NCI-H2171 (cell line): ENCODE measurements around the gene HHAT.
A peak's percentile ranks its signal among the peaks of the same experiment; 100 is the strongest.

Experiments
- DNase-seq: peaks from one replicate; lab custom pipeline; 2025; lab: John Stamatoyannopoulos, UW

HHAT gene

DNA sequence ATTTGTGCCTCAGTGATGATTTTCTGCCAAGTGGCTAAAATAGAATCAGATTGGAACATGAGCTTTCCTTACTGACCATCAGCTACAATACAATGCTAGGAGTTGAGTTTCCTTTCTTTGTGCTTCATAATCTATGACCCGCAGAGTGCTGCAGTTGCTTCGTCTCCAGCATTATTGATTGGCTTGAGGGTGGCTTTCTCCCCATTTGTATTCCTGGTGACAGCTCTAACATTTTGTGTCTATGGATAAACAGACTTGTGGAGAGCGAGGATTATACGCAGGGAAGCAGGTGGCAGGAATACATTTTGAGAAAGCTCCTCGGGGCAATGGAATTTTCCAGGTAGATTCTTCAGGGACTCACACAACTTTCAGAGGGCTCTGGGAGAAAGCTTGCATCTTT lies 223.2 kb downstream of the HHAT start:
- DNase-seq: no peak

DNA sequence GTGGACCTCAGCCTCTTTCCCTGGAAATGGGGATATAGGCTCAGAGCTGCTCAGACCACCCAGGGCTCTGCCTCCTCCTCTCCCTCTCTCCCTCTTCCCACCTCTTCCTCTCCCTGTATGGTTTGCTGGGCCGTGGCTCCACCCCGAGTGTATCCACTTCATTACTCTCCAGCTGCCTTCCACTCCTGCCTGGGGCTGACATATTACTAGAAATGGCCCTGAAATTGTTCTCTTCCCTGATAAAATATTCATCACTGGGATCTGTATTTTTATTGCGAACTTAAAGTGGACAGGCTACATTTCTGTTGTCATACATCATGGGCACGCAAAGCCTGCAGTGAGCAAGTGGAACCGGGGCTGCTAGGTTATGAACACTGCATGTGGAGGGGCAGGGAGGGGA lies 225.0 kb downstream of the HHAT start:
- DNase-seq: no peak

DNA sequence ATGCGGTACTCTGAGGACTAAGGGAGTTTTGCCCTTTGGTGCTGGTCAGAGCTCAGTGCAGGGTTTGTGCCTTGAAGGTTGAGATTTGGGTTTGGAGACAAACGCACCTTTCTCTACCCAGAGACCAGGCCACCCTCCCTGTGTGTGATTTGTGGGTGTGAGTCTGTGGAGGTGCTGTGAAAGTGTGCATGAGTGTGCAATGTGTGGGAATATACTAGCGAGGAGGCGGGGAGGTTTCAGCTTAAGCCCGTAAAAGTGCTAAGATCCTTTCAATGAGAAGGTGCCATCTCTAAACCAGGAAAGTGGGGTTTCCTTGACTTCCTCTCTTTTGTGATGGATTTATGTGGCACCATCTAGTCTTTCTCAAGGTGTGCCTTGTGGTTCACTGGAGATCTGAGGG lies 225.7 kb downstream of the HHAT start:
- no peak for DNase-seq

DNA sequence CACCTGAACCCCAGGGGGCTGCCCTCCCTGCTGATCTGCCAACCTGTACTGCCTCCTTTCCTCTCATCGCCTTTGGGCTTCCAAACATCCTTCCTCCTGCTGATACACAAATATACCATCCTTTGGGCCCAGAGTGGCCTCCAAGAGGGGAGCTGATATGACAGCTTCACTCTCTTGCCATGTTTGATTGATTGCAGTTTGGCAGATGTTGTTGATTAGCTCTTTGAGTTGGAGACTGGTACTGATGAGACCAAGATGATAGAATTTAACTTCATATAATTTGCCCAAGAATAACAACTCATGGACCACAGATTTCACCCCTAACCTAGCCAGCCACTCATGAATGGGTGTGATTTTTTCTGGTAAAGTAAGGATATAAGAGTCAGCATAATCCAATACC lies 227.8 kb downstream of the HHAT start:
- no peak for DNase-seq

DNA sequence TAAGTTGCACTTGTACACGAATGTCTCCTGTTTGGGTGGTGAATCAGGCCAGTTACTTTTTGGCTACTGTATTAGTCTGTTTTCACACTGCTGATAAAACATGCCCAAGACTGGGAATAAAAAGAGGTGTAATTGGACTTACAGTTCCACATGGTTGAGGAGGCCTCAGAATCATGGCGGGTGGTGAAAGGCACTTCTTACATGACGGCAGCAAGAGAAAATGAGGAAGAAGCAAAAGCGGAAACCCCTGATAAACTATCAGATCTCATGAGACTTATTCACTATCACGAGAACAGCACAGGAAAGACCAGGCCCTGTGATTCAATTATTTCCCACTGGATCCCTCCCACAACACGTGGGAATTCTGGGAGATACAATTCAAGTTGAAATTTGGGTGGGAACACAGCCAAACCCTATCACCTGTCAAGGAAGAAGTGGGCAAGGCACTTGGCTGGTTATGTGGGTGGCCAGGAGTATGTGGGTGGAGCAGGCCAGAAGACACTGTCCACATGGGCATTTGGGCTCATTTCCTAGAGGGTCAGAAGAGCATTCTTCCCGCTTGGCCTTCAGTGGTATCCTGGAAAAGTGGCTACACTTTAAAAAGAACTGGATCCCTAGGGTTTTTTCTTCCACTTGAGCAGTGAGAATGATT lies 228.8 kb downstream of the HHAT start:
- no peak for DNase-seq

DNA sequence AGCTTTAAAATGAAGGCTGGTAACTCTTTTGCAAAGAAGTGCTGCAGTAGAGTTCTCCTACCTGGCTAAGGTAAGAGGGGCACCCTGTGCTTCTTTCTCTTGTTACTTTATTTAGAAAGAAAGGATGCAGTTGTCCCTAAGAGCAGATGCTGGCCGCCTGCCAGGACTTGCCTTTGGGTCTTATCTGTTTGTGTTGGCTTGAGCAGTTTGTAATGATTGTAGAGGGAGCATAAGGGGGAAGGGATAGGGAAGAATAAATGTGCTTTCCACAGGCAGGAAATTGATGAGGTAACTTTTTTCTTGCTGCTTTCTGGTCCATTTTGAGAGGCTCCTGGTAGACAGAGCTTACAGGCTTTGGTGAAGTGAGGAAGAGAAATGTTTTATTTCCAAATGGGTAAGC lies 229.6 kb downstream of the HHAT start:
- peak; percentile 38 for DNase-seq

DNA sequence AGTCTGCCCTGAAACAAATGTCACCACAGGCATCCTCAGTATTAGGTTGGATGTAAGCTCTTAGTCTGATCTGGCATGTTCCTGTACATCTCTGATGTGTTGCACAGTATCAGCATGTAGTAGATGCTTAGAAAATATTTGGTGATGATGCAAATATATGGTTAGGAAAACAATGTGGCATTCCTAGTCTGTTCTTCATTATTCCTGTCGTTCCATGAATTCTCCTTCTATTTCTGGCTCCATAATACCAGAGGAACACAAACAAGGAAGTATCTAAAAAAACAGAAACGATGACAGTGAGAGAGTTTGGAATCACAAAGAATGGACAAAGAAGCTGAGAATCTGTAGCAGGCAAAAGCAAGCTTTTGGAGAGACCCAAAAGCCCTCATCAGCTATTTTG lies 236.6 kb downstream of the HHAT start:
- DNase-seq: no peak

DNA sequence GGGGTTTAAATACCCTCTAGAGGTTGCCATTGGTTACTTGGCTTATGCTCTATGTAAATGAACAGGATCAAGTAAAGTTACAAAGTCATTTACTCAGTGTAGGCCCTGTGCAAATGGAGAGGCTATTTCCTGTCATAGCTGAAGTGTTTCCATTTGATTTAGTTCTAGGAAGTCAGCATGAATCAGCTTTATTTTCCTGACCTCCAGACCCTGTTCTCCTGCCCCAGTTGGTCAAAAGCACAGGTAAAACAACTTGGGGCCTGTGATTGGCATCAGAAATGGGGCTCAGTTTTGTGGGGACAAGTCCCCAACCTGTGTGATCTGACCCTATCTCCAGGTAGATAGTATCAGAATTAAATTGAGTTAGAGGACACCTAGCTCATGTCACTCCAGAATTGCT lies 239.9 kb downstream of the HHAT start:
- no peak for DNase-seq

DNA sequence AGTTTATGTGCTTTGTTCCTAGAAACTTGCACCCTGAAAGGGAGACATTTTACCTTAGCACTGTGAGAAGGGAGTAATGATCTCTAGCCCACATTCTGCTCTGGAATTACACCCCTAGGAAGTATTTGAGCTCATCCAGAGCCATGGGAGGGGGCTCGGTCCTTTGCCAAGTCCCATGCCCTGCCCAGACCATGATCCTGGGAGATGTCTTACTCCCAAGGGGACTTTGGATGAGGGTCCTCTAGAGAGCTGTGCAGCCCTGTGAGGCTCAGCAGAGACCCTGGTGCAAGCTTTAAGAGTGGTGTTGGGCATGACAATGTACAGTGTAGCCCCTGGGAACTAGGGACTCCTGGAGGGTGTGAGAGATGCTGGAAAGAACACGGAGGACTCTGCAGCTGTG lies 241.4 kb downstream of the HHAT start:
- no peak for DNase-seq

DNA sequence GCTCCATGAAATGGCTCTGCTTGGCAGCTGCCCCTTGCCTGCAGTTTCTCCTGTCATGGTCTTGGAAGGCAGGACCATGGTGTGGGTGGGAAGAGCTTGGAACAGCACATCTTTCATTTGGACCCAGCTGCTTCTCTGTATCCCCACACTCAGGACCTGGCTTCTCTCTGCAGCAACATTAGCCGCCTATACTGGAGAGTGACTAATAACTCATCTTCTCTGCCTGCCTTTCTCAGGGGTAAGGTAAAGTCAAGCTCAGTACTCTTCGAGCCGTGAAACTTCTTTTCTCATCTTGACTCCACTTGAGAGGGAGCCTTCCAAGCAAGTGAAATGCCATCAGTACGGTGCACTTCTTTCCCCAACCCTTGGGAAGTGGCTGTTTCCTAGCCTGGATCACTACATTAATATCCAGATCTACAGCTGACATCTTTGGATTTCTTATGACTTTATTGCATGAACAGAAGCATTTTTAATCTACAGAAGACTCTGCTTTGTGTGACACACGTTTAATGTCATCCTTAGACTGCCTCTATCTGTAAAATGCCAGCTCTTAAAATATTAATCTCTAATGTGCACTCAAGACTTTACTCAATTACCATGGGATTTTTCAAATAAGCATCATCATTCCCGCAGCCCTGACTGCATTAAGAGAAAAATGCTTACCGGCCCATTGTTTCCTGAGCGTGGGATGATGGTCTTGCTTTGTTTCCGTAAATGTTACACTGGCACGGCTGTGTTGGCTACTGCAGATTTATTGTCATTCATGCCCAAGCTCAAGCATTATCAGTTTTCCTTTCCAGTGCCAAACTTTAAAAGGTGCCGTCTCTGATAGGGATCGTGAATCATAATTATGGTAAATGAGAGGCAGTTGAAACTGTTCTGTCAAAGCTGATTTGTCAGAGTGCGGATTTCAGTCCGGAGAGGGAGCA lies 242.9 kb downstream of the HHAT start:
- no peak for DNase-seq

DNA sequence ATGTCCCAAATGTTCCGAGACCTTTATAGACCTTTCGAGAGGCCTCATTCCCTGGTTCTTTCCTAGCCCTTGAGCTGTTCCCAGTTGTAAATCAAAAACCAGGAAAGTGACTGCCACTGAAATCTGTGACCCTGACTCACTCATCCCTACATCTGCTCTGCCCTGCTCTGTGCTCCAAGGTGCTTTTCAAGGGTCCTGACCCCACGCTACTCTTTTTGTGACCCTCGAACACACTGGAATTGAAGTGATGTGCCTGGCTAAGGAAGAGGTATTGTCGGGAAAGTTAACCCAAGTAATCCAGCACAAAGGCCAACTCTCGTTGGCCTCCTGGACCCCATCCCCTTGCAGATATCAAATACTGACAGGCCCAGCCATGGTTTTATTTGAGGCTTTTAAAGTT lies 244.4 kb downstream of the HHAT start:
- DNase-seq: no peak

DNA sequence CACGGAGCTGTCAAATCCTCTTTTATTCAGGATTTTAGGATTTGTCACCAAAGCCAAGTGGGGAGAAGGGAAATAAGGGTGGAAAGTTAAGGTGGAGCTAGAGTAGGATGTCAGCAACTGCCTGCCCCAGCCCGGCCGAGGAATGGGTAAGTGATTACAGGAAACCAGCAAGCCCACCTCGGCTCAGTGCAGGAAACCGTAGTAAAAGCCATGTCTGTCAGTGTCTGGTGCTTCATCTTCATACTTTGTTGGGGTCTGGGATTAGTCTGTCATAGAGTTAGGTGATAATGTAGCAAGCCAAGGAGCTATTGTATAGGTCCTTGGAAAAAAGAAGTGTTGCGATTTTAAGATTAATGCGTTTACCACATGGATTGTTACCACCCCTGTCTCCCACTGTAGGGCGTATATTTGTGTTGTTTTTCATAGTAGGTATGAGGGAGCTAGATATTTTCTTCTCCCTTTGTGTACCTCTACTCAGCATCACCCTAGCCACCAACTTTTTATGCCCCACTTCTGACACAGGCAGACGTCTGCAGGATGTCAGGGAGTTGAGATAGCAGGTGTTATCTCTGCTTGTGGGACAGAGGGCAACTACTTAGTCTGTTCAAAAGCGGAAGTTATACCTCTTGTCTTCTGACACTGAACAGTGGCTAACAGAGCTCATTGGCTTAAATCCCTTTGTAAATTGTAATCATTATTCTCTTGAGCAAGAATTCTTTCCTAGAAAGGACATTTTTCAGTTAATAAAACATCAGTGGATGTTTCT lies 253.7 kb downstream of the HHAT start:
- no peak for DNase-seq

DNA sequence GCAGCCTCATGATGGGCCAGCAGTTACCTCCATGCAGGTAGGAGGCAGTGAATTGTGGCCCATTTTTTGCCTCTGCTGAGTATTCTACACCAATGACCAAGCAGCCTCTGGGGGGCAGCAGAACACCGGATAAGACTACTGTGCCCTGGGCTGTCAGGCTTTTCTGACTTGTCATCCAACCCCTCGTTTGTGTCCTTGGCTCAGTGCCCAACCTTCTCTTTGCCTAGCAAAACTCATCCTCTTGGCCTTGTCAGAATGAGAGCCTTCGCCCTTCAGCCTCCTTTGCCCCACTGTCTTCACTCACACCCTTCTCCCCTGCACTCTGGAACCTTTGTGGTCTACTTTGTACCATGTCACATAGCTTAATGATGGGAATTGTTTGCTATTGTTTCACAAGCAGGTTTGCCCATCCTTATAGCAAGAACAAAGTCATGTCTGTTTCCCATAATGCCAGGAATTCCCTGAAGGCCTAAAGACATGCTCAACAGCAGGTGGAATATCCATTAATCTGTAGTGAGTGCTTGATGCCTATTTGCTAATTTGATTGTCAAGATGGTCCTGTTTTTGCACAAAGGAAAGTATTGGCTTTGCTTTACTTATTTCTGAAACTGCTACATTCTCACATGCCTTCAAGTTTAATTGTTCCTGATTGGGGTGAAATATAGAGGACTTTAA lies 255.9 kb downstream of the HHAT start:
- DNase-seq: peak; percentile 97

DNA sequence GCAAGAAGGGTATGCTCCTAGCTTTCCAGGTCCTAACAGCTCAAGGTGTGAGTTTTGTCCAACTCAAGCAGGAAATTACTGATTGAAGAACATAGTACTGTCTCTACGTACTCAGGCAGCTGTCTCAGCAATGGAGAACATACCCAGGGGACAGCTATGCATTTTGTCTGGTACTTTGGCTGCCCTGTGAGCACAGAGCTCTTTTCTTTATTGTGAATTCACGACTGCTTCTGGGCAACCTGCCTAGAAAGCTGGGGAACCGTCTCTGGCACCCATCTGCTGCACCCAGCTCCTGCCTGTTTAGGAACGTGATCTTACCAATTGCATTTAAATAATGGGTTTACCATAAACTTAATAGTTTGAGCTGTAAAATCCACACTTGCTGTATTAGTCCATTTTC lies 258.1 kb downstream of the HHAT start:
- peak; percentile 91 for DNase-seq

DNA sequence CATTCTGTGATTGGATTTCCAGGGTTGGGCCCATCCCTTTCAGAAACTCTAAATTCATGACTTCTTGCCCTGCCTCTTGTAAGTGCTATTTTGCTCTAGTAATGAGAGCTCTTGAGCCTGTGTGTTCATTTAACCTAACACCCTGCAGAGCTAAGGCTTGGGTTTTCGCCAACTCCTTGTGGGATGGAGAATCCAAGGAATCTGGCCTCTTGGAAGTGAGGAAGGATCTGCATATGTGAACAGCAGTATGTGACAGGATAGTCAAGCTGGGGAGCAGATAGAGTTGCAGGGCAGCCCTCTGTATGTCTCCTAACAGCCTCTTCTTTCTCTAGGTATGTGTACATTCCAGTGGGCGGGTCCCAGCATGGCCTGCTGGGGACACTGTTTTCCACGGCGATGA lies 258.9 kb downstream of the HHAT start:
- no peak for DNase-seq

DNA sequence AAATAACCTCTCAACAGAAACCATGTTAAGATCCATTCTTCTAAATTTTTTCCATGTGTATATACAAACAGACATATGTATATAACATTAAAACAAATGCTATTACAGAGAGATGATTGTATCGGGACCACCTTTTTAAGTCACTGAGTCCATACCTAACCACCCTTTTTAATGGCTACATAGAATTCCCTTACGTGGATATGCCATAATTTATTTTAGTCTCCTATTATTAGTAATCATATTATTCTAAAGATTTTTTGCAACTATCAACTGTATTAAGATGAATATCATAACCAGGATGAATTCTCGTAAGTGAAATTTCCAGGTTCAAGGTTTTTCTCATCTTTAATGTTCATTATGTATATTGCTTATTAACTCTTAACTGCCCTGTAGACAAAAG lies 259.7 kb downstream of the HHAT start:
- no peak for DNase-seq

DNA sequence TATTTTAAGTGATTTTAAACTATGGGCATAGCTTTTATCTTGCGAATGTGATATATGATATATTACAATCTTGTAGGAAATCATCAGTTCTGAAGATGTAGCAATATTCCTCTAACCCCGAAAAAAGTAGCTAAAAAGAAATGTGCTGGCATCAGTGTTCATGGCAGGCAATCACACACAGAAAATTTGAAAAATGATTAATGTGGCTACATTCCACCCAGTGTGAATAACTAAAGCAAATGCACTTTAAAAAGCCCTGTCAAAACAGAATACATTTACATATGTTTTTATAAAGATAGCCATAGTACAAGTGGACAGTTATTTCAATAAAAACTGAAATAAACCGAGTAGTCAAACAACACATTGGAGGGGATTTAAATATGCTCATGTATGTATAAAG lies 260.2 kb downstream of the HHAT start:
- no peak for DNase-seq

DNA sequence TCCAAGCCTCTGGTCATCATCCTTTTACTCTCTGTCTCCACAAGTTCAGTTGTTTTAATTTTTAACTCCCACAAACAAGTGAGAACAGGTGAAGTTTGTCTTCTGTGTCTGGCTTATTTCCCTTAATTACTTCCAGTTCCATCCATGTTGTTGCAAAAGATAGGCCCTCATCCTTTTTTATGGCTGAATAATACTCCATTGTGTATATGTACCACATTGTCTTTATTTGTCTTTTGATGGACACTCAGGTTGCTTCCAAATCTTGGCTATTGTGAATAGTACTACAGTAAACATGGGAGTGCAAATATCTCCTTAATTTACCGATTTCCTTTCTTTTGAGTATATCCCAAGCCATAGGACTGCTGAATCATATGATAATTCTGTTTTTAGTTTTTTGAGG lies 262.5 kb downstream of the HHAT start:
- DNase-seq: no peak

DNA sequence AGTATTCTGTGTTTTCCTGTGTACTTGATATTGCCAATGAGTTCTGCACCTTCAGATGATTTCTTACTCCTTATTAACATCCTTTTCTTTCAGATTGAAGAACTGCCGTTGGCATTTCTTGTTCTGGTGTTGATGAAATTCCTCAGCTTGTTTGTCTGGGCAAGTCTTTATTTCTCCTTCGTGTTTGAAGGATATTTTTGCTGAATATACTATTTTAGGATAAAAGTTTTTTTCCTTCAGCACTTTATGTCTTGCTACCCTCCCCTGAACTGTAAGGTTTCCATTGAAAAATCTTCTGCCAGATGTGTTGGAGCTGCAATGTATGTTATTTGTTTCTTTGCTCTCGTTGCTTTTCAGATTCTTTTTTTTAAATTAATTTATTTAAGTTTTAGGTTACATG lies 265.9 kb downstream of the HHAT start:
- no peak for DNase-seq

DNA sequence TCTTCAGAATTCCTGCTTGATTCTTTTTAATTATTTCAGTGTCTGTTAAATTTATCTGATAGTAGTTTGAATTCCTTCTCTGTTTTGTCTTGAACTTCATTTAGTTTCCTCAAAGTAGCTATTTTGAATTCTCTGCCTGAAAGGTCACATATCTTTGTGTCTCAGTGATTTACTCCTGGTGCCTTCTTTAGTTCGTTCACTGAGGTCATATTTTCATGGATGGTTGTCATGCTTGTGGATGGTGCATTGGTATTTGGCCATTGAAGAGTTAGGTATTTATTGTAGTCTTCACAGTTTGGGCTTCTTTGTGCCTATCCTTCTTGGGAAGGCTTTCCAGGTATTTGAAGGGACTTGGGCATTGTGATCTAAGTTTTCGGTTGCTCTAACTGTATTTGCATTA lies 267.9 kb downstream of the HHAT start:
- DNase-seq: no peak

DNA sequence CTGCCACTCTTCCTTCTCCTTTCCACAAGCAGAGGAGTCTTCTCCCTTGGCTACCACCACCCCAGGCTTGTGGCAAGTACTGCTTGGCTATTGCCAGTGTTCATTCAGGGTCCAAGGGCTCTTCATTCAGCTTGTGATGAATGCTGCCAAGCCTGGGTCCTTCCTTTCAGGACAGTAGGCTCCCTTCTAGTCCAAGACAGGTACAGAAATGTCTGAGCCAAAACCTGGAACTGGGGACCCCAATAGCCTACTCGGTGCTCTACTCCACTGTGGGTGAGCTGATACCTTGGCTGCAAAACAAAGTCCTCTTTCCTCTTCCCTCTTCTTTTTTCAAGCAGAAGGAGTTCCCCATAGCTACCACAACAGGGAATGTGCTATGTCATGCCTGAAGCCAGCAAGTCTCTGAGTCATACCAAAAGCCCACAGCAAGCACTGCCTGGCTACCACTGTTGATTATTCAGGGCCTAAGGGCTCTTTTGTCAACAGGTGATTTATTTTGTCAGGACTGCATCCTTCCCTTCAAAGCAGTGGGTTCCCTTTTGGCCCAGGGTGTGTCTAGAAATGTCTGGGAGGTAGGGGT lies 268.9 kb downstream of the HHAT start:
- DNase-seq: no peak

DNA sequence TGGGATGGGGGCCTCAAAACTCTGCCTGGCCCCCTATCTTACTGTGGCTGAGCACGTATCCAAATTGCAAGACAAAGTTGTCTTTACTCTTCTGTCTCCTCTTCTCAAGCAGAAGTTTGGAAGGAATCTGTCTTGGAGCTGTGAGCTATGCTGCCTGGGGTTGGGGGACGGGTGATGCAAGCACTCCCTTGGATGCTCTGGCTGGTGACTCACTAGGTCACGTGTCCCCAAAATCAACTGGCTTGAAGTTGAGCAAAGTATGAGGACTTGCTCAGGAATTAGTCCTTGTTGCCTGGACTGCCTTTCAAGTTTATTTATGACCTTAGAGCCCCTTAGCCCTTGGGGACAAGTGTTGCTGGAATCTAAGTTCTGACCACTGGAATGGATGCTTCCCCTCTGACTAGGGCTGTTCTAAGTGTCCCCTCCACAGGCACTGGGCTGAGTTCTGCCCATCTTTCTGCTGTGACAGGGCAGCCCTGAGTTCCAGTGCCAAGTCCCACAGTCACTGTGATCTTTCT lies 269.5 kb downstream of the HHAT start:
- DNase-seq: no peak
